RWPE2 (cell line): ENCODE results near the gene CD300LD.

Experiments used
- ATAC-seq: fragments of 200-7000 bp; cut with Tn5 transposase; 3 replicates; pipeline ENCODE4 v1.9.1; 2021; ENCODE audit warnings: low read depth
- DNase-seq: peaks from one replicate; pipeline ENCODE4 v3.0.0-alpha.2; 2020; ENCODE audit warnings: low spot score
- H3K27ac ChIP-seq: fragments of 450-650 bp; 2 replicates; pipeline ENCODE4 v1.5.1; 2017; ENCODE audit warnings: mild to moderate bottlenecking; ENCODE audit not compliant: poor library complexity, severe bottlenecking
- H3K27me3 ChIP-seq: fragments of 250-450 bp; sonication (Bioruptor Pico); 2 replicates; pipeline ENCODE4 v1.5.1; 2021; ENCODE audit warnings: mild to moderate bottlenecking, moderate library complexity; ENCODE audit not compliant: insufficient read depth, poor library complexity, severe bottlenecking
- H3K36me3 ChIP-seq: fragments of 250-450 bp; sonication (Bioruptor Pico); 2 replicates; pipeline ENCODE4 v1.5.1; 2020; ENCODE audit warnings: low read depth, mild to moderate bottlenecking, moderate library complexity
- H3K4me1 ChIP-seq: fragments of 250-450 bp; sonication (Bioruptor Pico); 2 replicates; pipeline ENCODE4 v1.5.1; 2021; ENCODE audit warnings: mild to moderate bottlenecking, moderate library complexity; ENCODE audit not compliant: insufficient read depth, poor library complexity, severe bottlenecking
- H3K4me3 ChIP-seq: fragments of 250-450 bp; sonication (Bioruptor Pico); 2 replicates; pipeline ENCODE4 v1.5.1; 2021; ENCODE audit warnings: mild to moderate bottlenecking, moderate library complexity; ENCODE audit not compliant: severe bottlenecking
- H3K9me3 ChIP-seq: fragments of 250-450 bp; sonication (Bioruptor Pico); 2 replicates; pipeline ENCODE4 v1.5.1; 2021; ENCODE audit warnings: mild to moderate bottlenecking, moderate library complexity; ENCODE audit not compliant: severe bottlenecking
- CTCF ChIP-seq: fragments of 450-650 bp; IDR thresholded peaks from one replicate; pipeline ENCODE4 v1.5.1; 2017; ENCODE audit warnings: mild to moderate bottlenecking, moderate library complexity; ENCODE audit not compliant: poor library complexity, severe bottlenecking

CD300LD gene

DNA sequence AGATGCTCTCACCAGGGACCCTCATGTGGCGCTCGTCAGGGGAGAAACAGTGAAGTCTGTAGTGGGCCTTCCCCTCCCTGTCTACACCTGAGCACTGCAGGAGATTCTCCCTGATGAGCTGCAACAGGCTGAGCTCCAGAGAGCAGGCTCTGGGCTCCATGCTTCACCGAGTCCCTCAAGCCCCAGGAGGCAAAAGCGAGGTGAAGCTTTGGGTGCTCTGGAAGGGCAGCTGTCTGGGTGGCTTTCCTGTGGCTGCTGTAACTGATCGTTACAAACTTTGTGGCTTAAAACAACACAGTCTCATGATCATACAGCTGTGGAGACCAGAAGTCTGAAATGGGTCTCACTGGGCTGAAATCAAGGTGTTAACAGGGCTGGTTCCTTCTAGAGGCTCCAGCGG lies 12.1 kb upstream of the CD300LD start:
- no peaks in the 10 kb centered on the region for H3K27me3 ChIP-seq
- no peak overlapping the region for H3K27ac ChIP-seq
- no peaks in the 10 kb centered on the region for H3K36me3 ChIP-seq
- ATAC-seq (no peak), DNase-seq (no peak)
- no peaks in the 10 kb centered on the region for H3K9me3 ChIP-seq
- H3K4me1 ChIP-seq, result peaks cover 20% of the 10 kb centered on the region
- no peak for TF ChIP-seq CTCF
- no peak overlapping the region for H3K4me3 ChIP-seq

- DNase-seq, result no peak
- TF ChIP-seq CTCF, result no peak
- peaks cover 21% of the 10 kb centered on the region for H3K4me1 ChIP-seq
- no peaks in the 10 kb centered on the region for H3K27me3 ChIP-seq
- no peaks in the 10 kb centered on the region for H3K36me3 ChIP-seq
- no peaks in the 10 kb centered on the region for H3K9me3 ChIP-seq
- ATAC-seq, result no peak
- H3K27ac ChIP-seq, result no peak overlapping the region
- no peak overlapping the region for H3K4me3 ChIP-seq
These were observed 11.7 kb upstream of the CD300LD start for GRCh38 chr17:74603746-74604145.

- H3K27me3 ChIP-seq, result no peaks in the 10 kb centered on the region
- no peaks in the 10 kb centered on the region for H3K9me3 ChIP-seq
- ATAC-seq (no peak), DNase-seq (no peak)
- H3K27ac ChIP-seq, result no peak overlapping the region
- no peaks in the 10 kb centered on the region for H3K36me3 ChIP-seq
- H3K4me1 ChIP-seq, result peaks cover 21% of the 10 kb centered on the region
- TF ChIP-seq CTCF, result no peak
- H3K4me3 ChIP-seq, result no peak overlapping the region
These were observed 11.1 kb upstream of the CD300LD start for GRCh38 chr17:74603037-74603635.

DNA sequence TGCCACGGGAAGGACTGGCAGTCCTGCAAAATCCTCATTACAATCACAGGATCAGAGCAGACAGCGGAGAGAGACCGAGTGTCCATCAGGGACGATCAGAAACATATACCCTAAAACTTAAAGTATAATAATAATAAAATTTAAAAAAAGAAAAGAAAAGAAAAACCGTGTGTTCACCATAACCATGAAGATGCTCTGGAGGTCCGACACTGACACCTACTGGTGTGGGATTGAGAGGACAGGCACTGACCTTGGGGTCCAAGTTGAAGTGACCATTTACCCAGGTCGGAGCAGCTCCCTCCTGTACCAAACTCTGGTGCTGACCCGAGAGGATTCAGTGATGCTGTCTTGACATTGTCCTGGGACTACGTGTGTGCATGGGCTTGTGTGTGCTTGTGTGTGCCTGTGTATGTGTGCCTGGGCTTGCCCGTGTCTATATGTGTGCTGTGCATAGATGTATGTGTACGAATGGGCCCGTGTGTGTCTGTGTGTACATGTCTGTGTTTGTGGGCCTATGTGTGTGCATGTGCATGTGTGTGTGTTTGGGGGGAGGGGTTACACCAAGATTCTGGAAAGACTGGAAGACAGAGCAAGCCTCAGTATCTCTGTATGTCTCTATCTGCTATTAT lies 10.0 kb upstream of the CD300LD start:
- Histone ChIP-seq H3K36me3 (no peaks in the 10 kb centered on the region), H3K4me1 (peaks cover 21% of the 10 kb centered on the region), H3K9me3 (no peaks in the 10 kb centered on the region), H3K27ac (no peak overlapping the region), H3K27me3 (no peaks in the 10 kb centered on the region), H3K4me3 (no peak overlapping the region)
- TF ChIP-seq CTCF, result peak; percentile 81
- no peak for DNase-seq
- ATAC-seq, result no peak

DNA sequence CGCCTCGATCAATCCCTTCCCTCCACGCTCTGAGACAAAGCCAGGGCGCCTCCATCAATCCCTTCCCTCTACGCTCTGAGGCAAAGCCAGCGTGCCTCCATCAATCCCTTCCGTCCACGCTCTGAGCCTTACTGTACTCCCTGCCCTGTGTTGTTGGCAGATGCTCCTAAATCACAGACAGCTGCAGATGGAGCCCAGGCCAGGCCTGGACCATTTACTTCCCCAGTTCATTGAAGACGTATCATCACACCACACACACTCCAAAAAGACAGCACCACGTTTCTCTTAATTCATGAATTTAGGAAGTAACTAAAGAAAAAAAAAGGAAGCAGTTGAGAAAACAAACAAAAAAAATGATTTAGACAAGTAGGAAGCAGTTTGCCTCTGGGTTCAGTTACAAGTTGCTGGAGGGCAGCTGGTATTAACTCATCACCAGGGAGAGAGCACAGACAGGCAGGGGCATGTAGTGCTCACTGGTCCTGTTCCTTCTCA lies 7.4 kb upstream of the CD300LD start:
- ATAC-seq (peak; percentile 76), DNase-seq (no peak)
- TF ChIP-seq CTCF, result no peak
- no peaks in the 10 kb centered on the region for H3K27me3 ChIP-seq
- H3K36me3 ChIP-seq, result no peaks in the 10 kb centered on the region
- H3K4me3 ChIP-seq, result no peak overlapping the region
- H3K27ac ChIP-seq, result peak overlapping the region; percentile 24
- H3K9me3 ChIP-seq, result no peaks in the 10 kb centered on the region
- H3K4me1 ChIP-seq, result peaks cover 9% of the 10 kb centered on the region
